NCI-H2029 (cell line): Measurements from ENCODE around the gene PYGO2.
A peak's percentile ranks its signal among the peaks of the same experiment; 100 is the strongest.
"Not testable (repeated sequence)": the region's sequence is repeated elsewhere in the genome, so short reads cannot be mapped to it uniquely, and the experiment has no call there.

Experiments used
- DNase-seq: peaks from one replicate; lab custom pipeline; 2025; lab: John Stamatoyannopoulos, UW

Gene PYGO2

GRCh38 chr1:154978360-154978759, 16.8 kb upstream of the PYGO2 start:
- no peak for DNase-seq

DNA sequence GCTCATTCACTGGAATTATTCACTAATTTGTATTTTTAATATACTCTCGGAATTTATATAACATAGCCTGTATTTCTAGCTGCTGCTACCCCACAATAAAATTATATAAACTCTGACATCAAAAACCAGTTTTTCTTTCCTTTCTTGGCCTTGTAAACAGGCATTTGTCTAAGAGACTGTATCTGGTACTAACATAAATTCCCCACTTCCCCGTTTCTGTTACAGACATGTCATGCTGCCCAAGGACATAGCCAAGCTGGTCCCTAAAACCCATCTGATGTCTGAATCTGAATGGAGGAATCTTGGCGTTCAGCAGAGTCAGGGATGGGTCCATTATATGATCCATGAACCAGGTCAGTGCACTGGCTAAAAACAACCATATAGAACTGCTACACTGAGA, 16.2 kb upstream of the PYGO2 start:
- DNase-seq, result not testable (repeated sequence)

- peak; percentile 45 for DNase-seq
These were observed 14.0 kb upstream of the PYGO2 start for GRCh38 chr1:154975409-154976059.

DNA sequence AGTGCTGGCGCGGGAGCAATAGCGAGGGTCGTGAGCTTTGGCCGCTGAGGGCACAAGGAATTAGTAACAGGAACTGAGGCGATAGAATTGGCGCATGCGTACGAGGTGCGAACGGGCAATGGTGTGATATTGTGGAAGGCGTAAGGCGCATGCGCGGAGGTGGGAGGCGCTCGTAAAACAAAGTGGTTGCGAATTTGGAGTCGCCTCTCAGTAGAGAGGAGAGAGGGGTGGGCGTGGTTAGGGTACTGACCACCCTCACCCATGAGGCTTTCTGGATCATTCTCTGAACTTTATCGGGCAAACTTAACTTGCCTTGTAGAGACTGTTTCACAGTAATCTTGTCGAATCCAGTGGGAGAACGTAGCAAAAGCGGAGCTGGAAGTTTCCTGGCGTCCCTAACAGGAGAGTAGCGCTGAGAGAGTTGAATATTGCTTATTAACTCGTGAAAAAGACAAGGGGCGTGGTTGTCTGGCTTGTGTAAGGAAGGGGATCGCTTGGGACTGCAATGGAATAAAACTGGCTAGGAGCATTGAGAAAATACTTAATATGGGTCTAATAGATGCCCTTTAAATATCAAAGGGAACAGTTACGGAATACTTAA, 13.3 kb upstream of the PYGO2 start:
- DNase-seq, result peak; percentile 93

GRCh38 chr1:154974102-154974807, 12.7 kb upstream of the PYGO2 start, which contains the start of gene CKS1B:
Gene CKS1B (plus strand): TSS chr1:154974681. CDS start chr1:154974746, 65 bp downstream.
- peak; percentile 100 for DNase-seq

DNA sequence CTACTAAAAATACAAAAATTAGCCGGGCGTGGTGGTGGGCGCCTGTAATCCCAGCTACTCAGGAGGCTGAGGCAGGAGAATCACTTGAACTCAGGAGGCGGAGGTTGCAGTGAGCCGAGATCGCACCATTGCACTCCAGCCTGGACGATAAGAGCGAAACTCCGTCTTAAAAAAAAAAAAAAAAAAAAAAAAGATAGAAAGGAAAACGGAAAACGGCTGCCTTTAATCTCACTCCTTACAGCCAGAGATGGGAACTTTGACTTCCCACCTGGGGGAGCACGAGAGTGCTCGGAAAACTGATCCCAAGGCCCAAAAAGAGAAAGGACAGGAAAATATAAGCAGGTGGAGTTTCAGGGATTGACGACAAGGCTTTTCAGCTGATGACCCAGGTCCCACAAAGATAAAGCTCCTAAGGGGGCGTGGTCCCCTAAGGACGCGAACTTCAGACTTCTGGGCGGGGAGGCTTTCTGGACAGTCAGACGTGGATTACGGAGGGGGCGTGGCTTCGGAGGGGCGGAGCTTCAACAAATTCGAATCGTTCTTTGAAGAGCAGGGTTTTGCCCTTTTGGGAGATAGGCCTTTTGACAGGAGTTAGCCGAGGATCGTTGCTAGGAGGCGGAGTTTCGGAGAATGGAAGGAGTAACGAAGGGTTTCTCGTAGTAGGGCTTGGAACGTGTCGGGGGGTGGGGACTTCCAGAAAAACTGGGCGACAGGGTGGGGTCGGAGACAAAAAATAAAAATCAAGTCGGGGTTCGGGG, 11.9 kb upstream of the PYGO2 start:
- peak; percentile 88 for DNase-seq

- DNase-seq, result no peak
These were observed 11.1 kb upstream of the PYGO2 start for GRCh38 chr1:154972517-154973343.

DNA sequence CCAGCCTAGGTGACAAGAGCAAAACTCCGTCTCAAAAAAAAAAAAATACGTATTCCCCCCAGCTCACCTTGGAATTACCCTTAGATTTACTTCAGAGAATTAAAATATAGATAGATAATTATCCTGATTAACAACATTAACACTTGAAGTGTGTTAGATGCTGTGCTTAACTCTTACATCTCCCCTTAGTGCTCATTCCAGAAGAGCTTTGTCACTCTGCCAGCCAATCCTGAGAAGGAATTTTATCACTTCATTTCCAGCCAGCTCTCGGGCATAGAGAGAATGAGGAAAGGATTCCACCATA, 10.6 kb upstream of the PYGO2 start:
- DNase-seq, result no peak

DNA sequence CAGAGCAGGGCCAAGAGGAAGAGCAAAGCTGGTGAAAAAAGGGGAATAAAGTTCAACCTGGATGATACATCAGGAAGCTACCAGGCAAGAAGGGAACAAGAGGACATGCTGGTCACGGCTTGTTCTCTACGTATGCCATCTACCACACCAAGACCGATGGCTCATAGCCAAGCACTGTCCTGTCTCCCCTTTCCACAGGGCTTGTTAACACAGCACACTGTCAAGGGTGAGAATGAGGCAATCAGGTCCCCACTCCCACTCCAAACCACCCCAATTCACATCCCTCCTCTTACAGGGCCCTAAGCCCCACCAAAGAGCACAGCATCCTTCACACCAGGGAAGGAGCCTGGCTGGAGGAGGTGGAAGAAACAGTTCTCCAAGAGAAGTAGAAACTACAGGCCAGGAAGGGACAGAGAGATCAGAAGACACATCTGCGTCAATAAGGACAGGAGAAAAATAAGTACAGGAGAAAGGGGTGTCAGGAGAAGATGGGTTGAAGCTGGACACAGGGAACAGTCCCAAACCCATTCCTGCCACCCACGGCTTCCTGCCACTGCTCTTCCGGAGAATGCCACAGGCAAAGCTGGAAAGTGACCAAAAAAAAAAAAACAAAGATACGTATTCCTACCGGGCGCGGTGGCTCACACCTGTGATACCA, 9.9 kb upstream of the PYGO2 start:
- DNase-seq, result no peak

GRCh38 chr1:154970631-154971340, 9.2 kb upstream of the PYGO2 start, which contains the start of gene SHC1:
Gene SHC1 (minus strand): TSS chr1:154970747. CDS start chr1:154970526, 221 bp downstream.
- peak; percentile 41 for DNase-seq

DNA sequence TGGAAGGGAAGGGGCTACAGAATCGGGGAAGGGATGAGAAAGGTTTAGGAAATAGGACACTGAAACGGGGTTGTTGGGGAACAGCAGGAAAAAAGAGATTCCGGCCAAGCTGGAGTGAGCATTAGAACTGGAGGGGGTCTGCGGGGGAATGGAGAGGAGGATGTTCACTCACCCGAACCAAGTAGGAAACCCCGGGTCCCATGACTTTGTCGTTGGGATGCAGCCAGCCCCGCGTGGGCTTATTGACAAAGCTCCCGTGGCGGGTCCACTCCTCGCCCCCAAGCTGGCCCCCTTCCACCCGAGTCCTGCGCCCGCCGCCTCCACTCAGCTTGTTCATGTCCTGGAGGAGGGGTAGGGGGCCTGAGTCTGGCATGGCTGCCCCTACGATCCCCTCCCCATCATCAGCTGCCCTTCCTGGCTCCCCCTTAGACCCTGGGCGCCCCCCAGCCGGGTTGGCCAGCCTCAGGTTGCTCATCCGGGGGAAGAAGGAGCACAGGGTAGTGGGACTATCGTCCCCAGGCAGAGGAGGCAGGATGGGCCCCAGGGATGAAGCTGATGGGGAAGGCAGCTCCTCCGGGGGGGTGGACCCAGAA, 8.4 kb upstream of the PYGO2 start:
- DNase-seq, result no peak

DNA sequence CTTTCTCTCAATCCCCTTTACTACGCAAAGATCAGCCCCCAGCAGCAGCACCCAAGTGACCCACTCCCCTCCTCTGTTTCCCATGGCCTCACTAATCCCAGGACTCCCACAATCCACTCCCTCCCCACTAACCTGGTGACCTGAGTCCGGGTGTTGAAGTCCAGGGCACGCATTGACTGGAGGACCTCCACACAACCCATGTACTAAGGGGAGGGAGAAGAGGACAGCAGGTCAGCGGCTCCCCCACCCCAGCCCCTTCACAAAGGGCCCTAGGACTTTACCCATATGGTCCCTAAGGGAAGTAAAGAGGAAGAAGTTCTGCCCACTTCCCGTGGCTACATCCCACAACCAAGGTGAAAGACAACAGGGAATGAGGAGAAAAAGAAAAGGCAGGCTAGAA, 7.7 kb upstream of the PYGO2 start:
- DNase-seq, result no peak

DNA sequence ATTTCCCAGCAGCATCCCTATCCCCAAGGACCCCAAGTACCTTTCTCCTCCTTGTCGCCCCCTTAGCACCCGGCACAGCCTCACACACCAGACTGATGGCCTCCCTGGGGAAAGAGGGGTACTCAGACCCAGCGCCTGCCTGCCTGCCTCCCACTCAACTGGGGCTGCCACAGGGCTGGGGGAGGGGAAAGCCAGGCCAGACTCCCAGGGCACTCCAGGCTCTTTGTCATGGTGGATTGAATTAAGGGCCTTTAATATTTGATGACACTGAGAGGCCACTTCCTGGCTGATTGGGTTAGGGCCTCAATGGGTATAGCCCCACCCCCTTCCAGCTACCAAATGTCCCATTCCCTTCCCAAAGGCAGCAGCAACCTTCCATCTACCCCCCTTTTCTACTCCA, 7.1 kb upstream of the PYGO2 start:
- DNase-seq, result no peak

GRCh38 chr1:154967331-154967950, 5.9 kb upstream of the PYGO2 start:
- no peak for DNase-seq

DNA sequence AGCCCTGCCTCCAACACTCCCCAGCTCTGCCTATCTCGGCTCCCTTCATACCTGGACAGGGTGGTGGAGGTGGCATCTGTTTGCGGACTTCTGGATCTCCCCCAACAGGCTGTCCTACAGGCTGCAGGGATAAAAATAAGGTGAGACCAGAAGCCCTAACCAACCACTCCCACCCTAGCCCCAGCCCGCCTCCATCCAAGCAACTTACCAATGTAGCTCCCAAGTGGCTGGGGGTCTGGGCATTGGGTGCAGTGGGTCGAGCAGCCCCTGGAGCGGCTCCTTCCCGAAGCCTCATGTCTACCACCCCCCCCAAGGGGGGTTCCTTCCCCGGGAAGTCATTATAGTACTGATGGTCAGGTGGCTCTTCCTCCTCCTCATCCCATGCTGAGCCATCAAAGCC, 4.5 kb upstream of the PYGO2 start:
- DNase-seq, result no peak

DNA sequence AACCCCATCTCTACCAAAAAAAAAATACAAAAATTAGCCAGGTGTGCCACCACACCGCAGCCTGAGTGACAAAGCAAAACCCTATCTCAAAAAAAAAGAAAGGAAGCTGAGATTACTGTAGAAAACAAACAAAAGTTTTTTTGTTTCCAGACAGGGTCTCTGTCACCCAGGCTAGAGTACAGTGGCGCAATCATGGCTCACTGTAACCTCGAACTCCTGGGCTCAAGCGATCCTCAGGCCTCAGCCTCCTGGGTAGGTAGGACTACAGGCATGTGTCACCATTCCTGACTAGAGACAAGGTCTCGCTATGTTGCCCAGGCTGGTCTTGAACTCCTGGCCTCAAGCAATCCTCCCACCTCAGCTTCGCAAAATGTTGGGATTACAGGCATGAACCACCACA, 2.8 kb upstream of the PYGO2 start:
- no peak for DNase-seq

DNA sequence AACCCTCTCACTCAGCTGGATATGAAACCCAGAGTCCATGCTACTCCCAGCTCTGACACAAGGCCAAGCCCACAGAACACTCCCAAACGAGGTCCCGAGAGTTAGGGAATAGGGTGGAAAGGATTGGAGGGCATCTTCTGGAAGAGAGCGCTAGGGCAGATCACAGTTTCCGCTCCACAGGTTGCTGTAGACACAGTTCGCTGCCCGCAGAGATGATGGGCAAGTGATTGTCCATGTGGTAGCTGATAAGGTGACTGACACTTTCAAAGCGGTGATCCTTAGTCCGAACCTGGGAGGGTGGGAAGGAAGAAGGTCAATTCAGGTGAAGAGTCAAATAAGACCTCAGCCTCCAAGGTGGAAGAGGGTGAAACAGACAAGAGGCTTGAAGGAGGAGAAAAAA, 2.1 kb upstream of the PYGO2 start:
- DNase-seq, result no peak

- DNase-seq, result no peak
These were observed 1.3 kb upstream of the PYGO2 start for GRCh38 chr1:154962795-154963330.

- no peak for DNase-seq
These were observed 671 bp upstream of the PYGO2 start for GRCh38 chr1:154962156-154962749.
